GM10266 (cell line): ENCODE results near the gene ITM2C.

Experiments
- DNase-seq: peaks from one replicate; pipeline ENCODE4 v3.0.0; 2012; ENCODE audit errors: extremely low spot score
- CTCF ChIP-seq: IDR thresholded peaks from 2 replicates; pipeline ENCODE4 v1.5.1; 2012; ENCODE audit warnings: mild to moderate bottlenecking, low read depth; ENCODE audit not compliant: control insufficient read depth, insufficient read depth; ENCODE audit errors: missing control alignments

The ITM2C gene

GRCh38 chr2:230888824-230889400 lies 24.2 kb downstream of the ITM2C start:
- TF ChIP-seq CTCF, result no peak
- no peak for DNase-seq

- no peak for DNase-seq
- no peak for TF ChIP-seq CTCF
Observed at GRCh38 chr2:230889911-230890601, 25.3 kb downstream of the ITM2C start.

GRCh38 chr2:230890646-230891045 lies 25.9 kb downstream of the ITM2C start:
- no peak for DNase-seq
- TF ChIP-seq CTCF, result no peak

- DNase-seq, result no peak
- TF ChIP-seq CTCF, result no peak
Observed at GRCh38 chr2:230891064-230891463, 26.3 kb downstream of the ITM2C start.

GRCh38 chr2:230891509-230891908 lies 26.8 kb downstream of the ITM2C start:
- DNase-seq, result no peak

GRCh38 chr2:230893338-230893737 lies 28.6 kb downstream of the ITM2C start:
- no peak for DNase-seq
- TF ChIP-seq CTCF, result no peak

More at GRCh38 chr2:230891509-230891908, 26.8 kb downstream of the ITM2C start:
- no peak for TF ChIP-seq CTCF
